Heart left ventricle (tissue), 16 donors: Measurements from ENCODE around the gene NT5DC2. TPM values are rescaled to one million over a fixed set of nuclear protein-coding genes. Genes with fewer than 3 reads are reported as not detected.
A peak's percentile ranks its signal among the peaks of the same experiment; 100 is the strongest.

Experiments used
- ATAC-seq, 4 donors: fragments of 200-7000 bp; cut with Tn5 transposase; one replicate each; pipeline ENCODE4 v1.9.1; 2020 to 2022; ENCODE audit warnings: moderate library complexity in 4 of 4, mild to moderate bottlenecking in 3 of 4, moderate number of reproducible peaks in 1 of 4
- DNase-seq, 5 donors: peaks; one replicate each; pipeline ENCODE4 v3.0.0-alpha.2; 2020
- H3K27ac ChIP-seq, 12 donors: fragments of 200-600 bp; sonication (generic) in 4 of 12; one replicate each; pipeline versions ENCODE4 v1.5.0 to v1.8.0; 2016 to 2022; ENCODE audit warnings: mild to moderate bottlenecking in 2 of 12
- H3K27me3 ChIP-seq, 9 donors: fragments of 200-600 bp; sonication (generic) in 2 of 9; one replicate each; pipeline versions ENCODE4 v1.5.1 to v1.8.0; 2016 to 2022; ENCODE audit warnings: mild to moderate bottlenecking in 3 of 9
- H3K36me3 ChIP-seq, 9 donors: fragments of 200-600 bp; sonication (generic) in 2 of 9; one replicate each; pipeline versions ENCODE4 v1.5.0 to v1.8.0; 2018 to 2022; ENCODE audit warnings: mild to moderate bottlenecking in 2 of 9
- H3K4me1 ChIP-seq, 12 donors: fragments of 200-600 bp; sonication (generic) in 4 of 12; one replicate each; pipeline versions ENCODE4 v1.5.0 to v1.8.0; 2016 to 2022; ENCODE audit warnings: mild to moderate bottlenecking in 3 of 12
- H3K4me3 ChIP-seq, 12 donors: fragments of 200-600 bp; sonication (generic) in 4 of 12; one replicate each; pipeline versions ENCODE4 v1.5.0 to v1.8.0; 2017 to 2022; ENCODE audit warnings: mild to moderate bottlenecking in 9 of 12, moderate library complexity in 4 of 12
- H3K9me3 ChIP-seq, 12 donors: fragments of 200-600 bp; sonication (generic) in 4 of 12; one replicate each; pipeline versions ENCODE4 v1.5.0 to v1.8.0; 2016 to 2022; ENCODE audit warnings: mild to moderate bottlenecking in 1 of 12
- CTCF ChIP-seq, 12 donors: fragments of 200-600 bp; sonication (generic) in 4 of 12; IDR thresholded peaks; one replicate each; pipeline versions ENCODE4 v1.5.0 to v1.8.0; 2018 to 2022; ENCODE audit warnings: antibody characterized with exemption in 12 of 12, mild to moderate bottlenecking in 5 of 12
- POLR2A ChIP-seq, 2 donors: fragments of 450-650 bp; IDR thresholded peaks; one replicate each; pipeline ENCODE4 v1.6.1; 2017; ENCODE audit warnings: antibody characterized with exemption in 2 of 2, mild to moderate bottlenecking in 2 of 2, moderate library complexity in 2 of 2
- WGBS, 4 donors: extraction: QIAGEN DNeasy Blood & Tissue Kit in 2 of 4; methylation state at CpG; one replicate each; pipeline versions ENCODE4 v1.1.5 to v1.1.7; 2013 to 2018; 5-methylcytosine and 5-hydroxymethylcytosine counted together
- intact Hi-C, 10 donors: fragments of 100-400 bp; cut with DNase I; formaldehyde crosslinking; loops; one replicate each; pipeline versions ENCODE4 v1.11.1 to v1.14.2; 2022
- polyA plus RNA-seq, 2 donors: library from polyadenylated mRNA; stranded (reverse); fragments of 200-250 nt; gene quantifications; one replicate each; pipeline ENCODE4 v1.2.3, GENCODE V29; 2013
- total RNA-seq, 9 donors: library from RNA; depleted of rRNA in 2 of 9; stranded (reverse); fragments of >200 nt in 2 of 9; fragmentation: NEBNext Ultra II Directional in 3 of 9; extraction: Animal tissue kit (Norgen Biotek cat#: 25700) in 3 of 9; gene quantifications; one replicate each; pipeline versions ENCODE4 v1.1.0 to v1.2.4, GENCODE V29; 2016 to 2023
- donor health status: ischemic (EF 13 %, LVEDD 7.1; RV severe dilation, severe dysfunction).
- donor health status: healthy with polysubstance abuse.
- donor health status: DM: no; HTN: yes; CAD: no.
- donor health status: DM: no; HTN: no; CAD: no.
- donor health status: ischemic (EF 25% LVEDD 6.9; RV normal size, moderate dysfunction).
- donor health status: ischemic (EF 25% LVEDD 5.7; RV mildly dilated, moderate dysfunction).
- donor health status: healthy.
- donor health status: DM: yes; HTN: yes; CAD: no.
- donor health status: ischemic (EF 35%, LVEDD 5.7; RV mildly dilated, moderate dysfunction).
- donor health status: nonischemic (EF 11% LVEDD 7.7; RV severe dilation, severe dysfunction).
- donor health status: DM: yes; HTN: yes; CAD: no.
- donor health status: PGD.
- donor health status: ischemic (EF 29% LVEDD 5.4; RV normal size, mild dysfunction).
- donor health status: nonischemic (EF 23%, LVEDD 6.1; RV moderate dilation, normal function).

The NT5DC2 gene
- total and polyA plus RNA-seq, 11 donors: 22.8 to 99.6 (median 59.7) TPM

- DNase-seq (no peak), ATAC-seq (no peak)
- intact Hi-C loops: no loop called here
- Histone ChIP-seq H3K9me3 (no peaks in the 10 kb centered on the region), H3K4me1 (peaks cover 0 to 33% (median 4%) of the 10 kb centered on the region in 12 donors), H3K4me3 (no peak overlapping the region), H3K27ac (no peak overlapping the region), H3K36me3 (peaks cover 0 to 93% (median 89%) of the 10 kb centered on the region in 9 donors), H3K27me3 (no peaks in the 10 kb centered on the region)
- WGBS, 4 donors: 67 to 69% (median 68%) methylated on average over 2 of the region's 2 CpGs
- TF ChIP-seq POLR2A (IDR thresholded peaks at IDR 0.05) (no peak), CTCF (IDR thresholded peaks at IDR 0.05) (no peak)
Observed at GRCh38 chr3:52547143-52547542, 13.5 kb upstream of the NT5DC2 start.

- Histone ChIP-seq H3K4me1 (peaks cover 0 to 31% (median 4%) of the 10 kb centered on the region in 12 donors), H3K27me3 (no peaks in the 10 kb centered on the region), H3K36me3 (peaks cover 0 to 94% (median 89%) of the 10 kb centered on the region in 9 donors), H3K27ac (no peak overlapping the region), H3K4me3 (no peak overlapping the region), H3K9me3 (no peaks in the 10 kb centered on the region)
- no peak for DNase-seq
- TF ChIP-seq CTCF (IDR thresholded peaks at IDR 0.05): no peak
- no peak for TF ChIP-seq POLR2A (IDR thresholded peaks at IDR 0.05)
- intact Hi-C loops: no loop called here
- WGBS, 4 donors: 72 to 87% (median 83%) methylated on average over 3 of the region's 3 CpGs
- no peak for ATAC-seq
Observed at GRCh38 chr3:52546111-52546901, 12.6 kb upstream of the NT5DC2 start.

GRCh38 chr3:52544937-52545336 is 11.3 kb upstream of the NT5DC2 start:
- peak in 3 of 4 donors; percentile 39 to 70 (median 65) for ATAC-seq
- H3K4me1 ChIP-seq: peaks cover 0 to 33% (median 4%) of the 10 kb centered on the region in 12 donors
- no peak overlapping the region for H3K4me3 ChIP-seq
- no peak overlapping the region for H3K27ac ChIP-seq
- peaks cover 0 to 94% (median 88%) of the 10 kb centered on the region in 9 donors for H3K36me3 ChIP-seq
- no peaks in the 10 kb centered on the region for H3K9me3 ChIP-seq
- DNase-seq: no peak
- intact Hi-C loops: no loop called here
- H3K27me3 ChIP-seq: no peaks in the 10 kb centered on the region
- 57 to 65% (median 61%) methylated on average over 4 of the region's 4 CpGs for WGBS, 4 donors
- TF ChIP-seq CTCF (IDR thresholded peaks at IDR 0.05) (no peak), POLR2A (IDR thresholded peaks at IDR 0.05) (no peak)

- ATAC-seq (no peak), DNase-seq (no peak)
- H3K4me1 ChIP-seq: peaks cover 4 to 62% (median 27%) of the 10 kb centered on the region in 12 donors
- TF ChIP-seq CTCF (IDR thresholded peaks at IDR 0.05) (no peak), POLR2A (IDR thresholded peaks at IDR 0.05) (no peak)
- peaks cover 0 to 62% (median 49%) of the 10 kb centered on the region in 9 donors for H3K36me3 ChIP-seq
- H3K27ac ChIP-seq: no peak overlapping the region
- intact Hi-C loops: no loop called here
- H3K27me3 ChIP-seq: no peaks in the 10 kb centered on the region
- WGBS, 4 donors: 55 to 71% (median 65%) methylated on average over 2 of the region's 2 CpGs
- H3K4me3 ChIP-seq: no peak overlapping the region
- H3K9me3 ChIP-seq: no peaks in the 10 kb centered on the region
Observed at GRCh38 chr3:52541050-52541449, 7.4 kb upstream of the NT5DC2 start.
